ENCODE results near the gene PDE4A.
A peak's percentile ranks its signal among the peaks of the same experiment; 100 is the strongest.

The PDE4A gene

GRCh38 chr19:10418235-10418484 is 2.2 kb upstream of the PDE4A start:
- no peak for TF ChIP-seq CTCF (IDR thresholded peaks at IDR 0.05; ENCODE audit: extremely low read depth, insufficient read depth, missing control alignments)
- no peak for DNase-seq (ENCODE audit: low spot score)
- in situ Hi-C loops (cut with MboI; ENCODE audit: low pct_unique_long_range_greater_than_20kb, low sequenced_read_pairs, unreplicated experiment), result no loop called here

GRCh38 chr19:10418485-10419199 is 1.7 kb upstream of the PDE4A start:
- no peak for DNase-seq (ENCODE audit: low spot score)
- TF ChIP-seq CTCF (IDR thresholded peaks at IDR 0.05; ENCODE audit: extremely low read depth, insufficient read depth, missing control alignments), result peak; percentile 9
- in situ Hi-C loops (cut with MboI; ENCODE audit: low pct_unique_long_range_greater_than_20kb, low sequenced_read_pairs, unreplicated experiment), result no loop called here

- peak; percentile 14 for TF ChIP-seq CTCF (IDR thresholded peaks at IDR 0.05; ENCODE audit: extremely low read depth, insufficient read depth, missing control alignments)
- DNase-seq (ENCODE audit: low spot score), result no peak
- in situ Hi-C loops (cut with MboI; ENCODE audit: low pct_unique_long_range_greater_than_20kb, low sequenced_read_pairs, unreplicated experiment), result no loop called here
Observed at GRCh38 chr19:10419200-10419645, 1.1 kb upstream of the PDE4A start.

GRCh38 chr19:10419646-10420443 is 493 bp upstream of the PDE4A start:
- in situ Hi-C loops (cut with MboI; ENCODE audit: low pct_unique_long_range_greater_than_20kb, low sequenced_read_pairs, unreplicated experiment), result no loop called here
- peak; percentile 76 for DNase-seq (ENCODE audit: low spot score)
- no peak for TF ChIP-seq CTCF (IDR thresholded peaks at IDR 0.05; ENCODE audit: extremely low read depth, insufficient read depth, missing control alignments)

- no peak for TF ChIP-seq CTCF (IDR thresholded peaks at IDR 0.05; ENCODE audit: extremely low read depth, insufficient read depth, missing control alignments)
- DNase-seq (ENCODE audit: low spot score), result no peak
- in situ Hi-C loops (cut with MboI; ENCODE audit: low pct_unique_long_range_greater_than_20kb, low sequenced_read_pairs, unreplicated experiment), result no loop called here
Observed at GRCh38 chr19:10421240-10422045, 1.1 kb downstream of the PDE4A start.

- DNase-seq (ENCODE audit: low spot score), result no peak
- no peak for TF ChIP-seq CTCF (IDR thresholded peaks at IDR 0.05; ENCODE audit: extremely low read depth, insufficient read depth, missing control alignments)
- in situ Hi-C loops (cut with MboI; ENCODE audit: low pct_unique_long_range_greater_than_20kb, low sequenced_read_pairs, unreplicated experiment), result no loop called here
Observed at GRCh38 chr19:10422046-10422461, 1.7 kb downstream of the PDE4A start.
